CD4-positive, alpha-beta T cell treated with Interleukin-10 for 1 hour (primary cell): ENCODE data around the gene MC2R.

Source experiments
- DNase-seq: peaks from one replicate; pipeline ENCODE4 v3.0.0-alpha.2; 2020

The MC2R gene

DNA sequence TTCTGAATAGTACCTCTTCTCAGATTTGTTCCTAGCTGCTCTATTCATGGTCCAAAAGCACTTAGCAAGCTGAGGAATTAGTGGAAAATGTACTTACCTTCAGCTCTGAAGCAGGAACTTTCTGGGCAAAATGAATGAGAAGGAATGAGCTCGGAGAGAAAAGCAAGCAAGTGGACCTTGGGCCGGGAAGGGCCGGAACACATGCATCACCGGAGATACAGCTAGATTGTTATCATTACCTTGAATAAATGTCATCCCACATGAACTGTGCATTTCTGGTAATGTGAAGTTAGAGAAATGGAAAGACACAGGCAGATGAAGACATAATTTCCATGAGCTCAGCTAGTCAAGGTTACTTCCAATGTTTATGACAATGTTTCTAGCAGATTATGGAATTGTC lies at the start of gene MC2R:
Gene MC2R, minus strand, starts transcription at position 146 of the 400 bp plus-strand sequence. CDS start 30,018 bp downstream, outside the sequence.
- DNase-seq: no peak

GRCh38 chr18:13945811-13946210 lies 30.5 kb upstream of the MC2R start:
- DNase-seq: no peak

DNA sequence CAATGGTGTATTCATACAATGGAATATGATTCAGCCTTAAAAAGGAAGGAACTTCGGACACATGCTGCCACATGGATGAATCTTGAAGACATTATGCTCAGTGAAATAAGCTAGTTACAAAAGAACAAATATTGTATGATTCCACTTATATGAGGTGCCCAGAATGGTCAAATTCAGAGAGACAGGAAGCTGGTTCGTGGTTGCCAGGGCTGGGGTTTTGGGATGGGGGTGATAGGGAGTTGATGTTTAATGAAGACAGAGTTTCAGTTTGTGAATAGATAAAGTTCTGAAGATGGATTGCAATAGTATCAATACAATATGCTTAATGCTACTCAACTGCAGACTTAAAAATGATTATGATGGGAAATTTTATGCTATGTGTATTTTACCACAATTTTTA lies 28.0 kb upstream of the MC2R start:
- no peak for DNase-seq

- no peak for DNase-seq
Observed at GRCh38 chr18:13940326-13940725, 25.0 kb upstream of the MC2R start.

DNA sequence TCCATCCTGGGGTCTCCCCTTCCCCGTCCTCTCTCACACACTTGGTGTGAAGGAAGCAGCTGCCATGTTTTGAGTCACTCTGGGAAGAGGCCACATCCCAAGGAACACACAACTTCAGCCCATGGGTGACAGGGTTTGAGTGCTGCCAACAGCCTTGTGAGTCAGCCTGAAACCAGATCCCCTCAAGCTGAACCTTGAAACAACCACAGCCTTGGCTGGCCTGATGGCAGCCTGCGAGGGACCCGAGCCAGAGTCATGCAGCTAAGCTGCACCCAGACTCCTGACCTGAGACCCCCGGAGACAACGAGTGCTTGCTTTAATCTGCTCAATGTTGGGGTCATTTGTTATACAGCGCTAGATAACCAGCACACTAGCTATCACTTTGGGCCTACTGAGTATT lies 19.3 kb upstream of the MC2R start:
- no peak for DNase-seq

- no peak for DNase-seq
Observed at GRCh38 chr18:13934058-13934457, 18.7 kb upstream of the MC2R start.

GRCh38 chr18:13932285-13933025 lies 17.1 kb upstream of the MC2R start:
- DNase-seq: no peak

DNA sequence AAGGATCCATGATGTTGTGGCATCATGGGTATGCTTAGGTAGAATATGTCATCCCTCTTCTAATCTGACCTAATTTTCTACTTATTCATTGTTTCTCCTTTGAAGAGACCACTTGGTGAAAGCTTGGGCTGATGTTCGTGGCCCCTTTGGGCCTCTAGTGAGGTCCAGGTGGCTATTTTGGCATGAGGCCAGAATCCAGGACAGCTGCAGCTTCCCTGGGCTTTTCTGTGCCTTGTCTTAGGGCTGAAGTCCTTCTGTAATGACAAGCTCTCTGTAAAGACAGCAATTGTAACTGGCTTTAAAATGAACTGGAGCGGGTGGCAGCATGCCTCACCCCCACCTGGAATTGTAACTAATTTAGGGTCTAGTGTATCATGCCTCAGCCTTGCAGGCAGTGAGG lies 15.6 kb upstream of the MC2R start:
- no peak for DNase-seq

DNA sequence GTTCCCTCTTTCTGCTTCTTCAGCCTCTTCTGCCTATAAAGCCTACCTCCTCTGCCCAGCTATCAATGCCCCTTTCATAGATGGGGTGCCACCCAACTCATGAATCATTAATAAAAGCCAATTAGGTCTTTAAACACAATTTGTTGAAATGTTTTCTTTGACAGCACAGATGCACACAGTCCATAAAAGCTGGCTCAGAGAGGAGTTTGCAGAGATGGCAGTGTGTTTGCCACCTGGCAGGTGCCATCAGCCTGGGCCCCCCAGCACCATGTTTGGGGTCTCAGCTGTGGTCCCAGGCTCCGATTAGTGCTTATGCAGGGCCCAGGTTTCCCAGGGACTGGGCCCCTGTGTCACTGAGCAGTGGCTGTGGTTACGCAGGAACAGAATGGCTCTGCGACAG lies 7.9 kb upstream of the MC2R start:
- DNase-seq: no peak

- DNase-seq: no peak
Observed at GRCh38 chr18:13918898-13919297, 3.6 kb upstream of the MC2R start.

DNA sequence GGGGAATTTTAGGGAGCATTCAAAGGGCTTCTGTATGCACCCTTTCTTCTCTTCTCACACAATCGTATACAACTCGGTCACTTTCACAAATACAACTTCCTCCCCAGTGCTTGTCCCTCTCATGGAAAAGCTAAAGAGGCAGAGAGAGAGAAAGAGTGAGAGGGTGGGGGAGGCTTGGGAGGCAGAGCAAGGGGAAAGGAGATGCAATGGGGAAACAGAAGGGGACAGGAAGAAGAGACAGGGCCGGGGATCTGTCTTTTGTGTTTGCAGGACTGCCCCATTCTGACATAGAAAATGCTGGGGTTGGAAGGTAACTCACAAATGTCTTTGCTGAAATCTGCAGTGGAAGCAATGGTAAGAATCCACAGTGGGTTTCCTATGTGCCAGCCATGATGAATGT lies 2.1 kb upstream of the MC2R start:
- no peak for DNase-seq

GRCh38 chr18:13916559-13916958 lies 1.2 kb upstream of the MC2R start:
- no peak for DNase-seq

- DNase-seq: no peak
Observed at GRCh38 chr18:13915995-13916431, 677 bp upstream of the MC2R start.

DNA sequence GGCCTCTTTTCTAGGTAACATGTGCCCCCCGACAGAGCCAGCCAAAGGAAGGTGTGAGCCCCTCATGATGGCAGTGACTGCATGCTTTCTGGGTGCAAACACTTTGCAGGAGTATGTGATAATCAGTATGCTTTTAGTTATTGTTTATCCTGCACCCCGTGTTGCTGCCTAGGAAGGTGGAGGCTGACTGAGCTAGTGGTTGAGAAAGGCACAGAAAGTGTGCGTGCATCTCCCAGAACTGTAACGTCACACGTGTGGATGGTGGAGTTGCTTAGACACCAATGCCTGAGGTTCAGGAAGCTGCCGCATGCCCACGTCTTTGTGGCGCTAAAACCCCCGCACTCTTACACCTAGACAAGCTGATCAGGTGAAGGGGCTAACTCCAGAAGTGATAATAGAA lies 580 bp downstream of the MC2R start:
- no peak for DNase-seq

- no peak for DNase-seq
Observed at GRCh38 chr18:13914170-13914569, 1.2 kb downstream of the MC2R start.

DNA sequence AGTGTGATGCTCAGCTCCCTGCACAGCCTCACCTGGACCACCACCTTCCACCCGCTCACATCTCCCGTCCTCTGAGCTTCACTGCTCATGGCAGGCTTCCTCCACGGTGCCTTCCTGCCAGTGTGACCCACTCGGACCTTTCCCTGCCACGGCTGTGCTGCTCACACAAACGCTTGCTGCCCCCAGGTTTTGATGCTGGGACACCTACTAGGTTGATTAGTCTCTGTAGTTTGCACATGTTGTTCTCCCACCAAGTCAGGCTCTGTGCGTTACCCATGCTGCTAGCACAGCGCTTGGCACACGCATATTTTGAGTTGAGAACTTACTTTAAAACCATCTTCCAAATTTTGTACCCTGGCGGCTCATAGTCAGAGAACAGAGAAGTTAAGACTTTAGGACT lies 2.1 kb downstream of the MC2R start:
- DNase-seq: no peak

DNA sequence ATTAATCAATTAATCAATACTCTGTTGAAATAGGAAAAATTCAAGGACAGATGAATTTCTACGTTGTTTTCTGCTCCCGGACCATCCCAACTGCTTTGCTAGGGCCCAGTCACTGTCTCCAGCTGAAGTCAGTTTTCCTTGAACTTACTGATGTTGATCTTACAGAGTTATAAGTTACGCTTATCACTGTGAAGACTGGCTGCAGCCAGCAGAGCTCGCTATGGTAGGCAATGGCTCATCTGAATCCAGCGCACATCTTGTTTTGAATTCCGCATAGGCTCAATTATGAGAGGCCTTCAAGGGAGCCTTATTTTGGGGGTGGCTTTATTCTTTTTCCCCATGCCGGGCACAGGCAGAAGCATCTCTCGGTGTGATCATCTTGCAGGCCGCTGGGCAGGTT lies 2.7 kb downstream of the MC2R start:
- no peak for DNase-seq

DNA sequence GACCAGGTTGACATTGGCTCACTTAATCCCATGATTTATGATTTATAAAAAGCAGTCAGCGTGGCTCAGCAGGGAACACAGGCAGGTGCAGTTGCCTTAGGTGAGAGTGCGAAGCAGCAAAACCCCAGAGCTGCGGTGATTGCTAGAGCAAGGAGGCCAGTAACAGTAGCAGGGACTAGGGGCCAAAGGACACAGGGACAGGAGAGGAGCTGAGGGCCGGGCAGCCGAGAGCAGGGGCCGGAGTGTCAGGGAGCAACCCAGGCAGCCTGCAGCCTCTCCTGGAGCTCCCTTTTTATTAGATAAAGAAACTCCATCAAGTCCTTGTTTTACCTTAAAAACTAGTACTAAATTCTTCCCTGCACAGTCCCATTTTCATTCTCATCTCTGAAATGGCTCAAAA lies 4.3 kb downstream of the MC2R start:
- DNase-seq: no peak

GRCh38 chr18:13910501-13910900 lies 4.8 kb downstream of the MC2R start:
- DNase-seq: no peak

DNA sequence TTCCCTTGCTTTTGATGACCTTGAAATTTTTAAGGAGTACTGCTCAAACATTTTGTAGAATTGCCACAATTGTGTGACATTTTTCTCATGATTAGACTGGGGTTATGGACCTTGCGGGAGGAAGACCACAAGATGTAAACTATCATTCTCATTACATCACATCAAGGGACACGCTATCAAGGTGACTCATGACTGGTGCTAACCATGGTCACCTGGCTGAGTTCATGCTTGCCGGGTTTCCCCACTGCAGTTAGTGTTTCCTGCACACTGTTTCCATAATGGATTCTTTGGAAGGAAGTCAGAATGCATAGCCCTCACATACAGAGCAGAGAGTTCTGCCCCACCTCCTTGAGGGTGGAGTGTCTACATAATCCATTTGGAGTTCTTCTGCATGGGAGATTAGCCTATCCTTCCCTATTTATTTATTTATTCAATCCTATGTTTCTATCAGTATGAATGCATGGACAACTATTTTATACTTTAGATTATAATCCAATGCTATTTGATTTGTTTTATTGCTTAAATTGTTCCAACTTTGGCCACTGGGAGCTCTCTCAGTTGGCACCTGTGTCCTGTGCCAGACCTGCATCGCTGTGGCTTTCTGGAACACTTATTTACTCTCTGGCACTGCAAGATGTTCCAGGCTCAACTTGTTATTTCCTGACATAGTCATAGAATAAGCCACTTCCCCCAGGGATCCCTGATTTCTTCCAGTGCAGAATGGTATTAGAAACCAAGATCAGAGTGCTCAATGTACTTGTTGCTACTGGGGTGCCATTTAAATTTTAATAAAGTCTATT lies 6.0 kb downstream of the MC2R start:
- DNase-seq: no peak

DNA sequence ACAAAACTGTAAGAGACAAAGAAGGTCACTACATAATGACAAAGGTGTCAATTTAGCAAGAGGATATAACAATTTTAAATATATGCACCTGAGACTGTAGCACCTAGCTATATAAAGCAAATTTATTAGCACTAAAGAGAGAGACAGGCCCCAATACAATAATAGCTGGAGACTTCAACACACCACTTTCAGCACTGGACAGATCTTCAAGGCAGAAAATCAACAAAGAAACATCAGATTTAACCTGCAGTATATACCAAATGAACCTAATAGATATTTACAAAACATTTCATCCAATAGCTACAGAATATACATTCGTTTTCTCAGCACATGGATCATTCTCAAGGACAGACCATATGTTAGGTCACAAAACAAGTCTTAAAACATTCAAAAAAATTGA lies 14.7 kb downstream of the MC2R start:
- DNase-seq: no peak

- DNase-seq: no peak
Observed at GRCh38 chr18:13895505-13896033, 19.8 kb downstream of the MC2R start.

DNA sequence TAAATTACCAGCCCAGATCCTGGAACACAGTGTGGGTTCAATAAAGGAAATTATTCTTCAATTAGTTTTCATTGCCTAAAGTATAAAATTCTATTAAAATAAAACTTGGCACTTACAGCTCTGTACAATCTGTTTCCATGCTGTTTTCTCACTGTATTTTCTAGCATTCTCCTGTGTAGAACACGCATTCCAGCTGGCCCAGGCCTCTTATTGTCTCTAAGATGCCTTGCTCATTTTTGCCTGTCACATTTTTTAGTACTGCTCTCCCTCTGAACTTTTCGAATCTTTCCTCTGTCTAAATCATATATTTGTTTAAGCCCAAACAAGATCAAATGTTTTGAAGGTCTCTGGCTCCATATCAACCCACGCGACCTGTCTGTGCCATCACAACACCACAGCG lies 20.8 kb downstream of the MC2R start:
- DNase-seq: no peak

- no peak for DNase-seq
Observed at GRCh38 chr18:13893418-13893760, 21.9 kb downstream of the MC2R start.
